GM13977 (cell line): Measurements from ENCODE around the gene CABP2.
A peak's percentile ranks its signal among the peaks of the same experiment; 100 is the strongest.
"Not testable (repeated sequence)": the region's sequence is repeated elsewhere in the genome, so short reads cannot be mapped to it uniquely, and the experiment has no call there.

Source experiments
- DNase-seq: peaks from one replicate; pipeline ENCODE4 v3.0.0; 2012; ENCODE audit warnings: low spot score
- in situ Hi-C: fragments of 300-500 bp; cut with MboI; formaldehyde crosslinking; loops from one replicate; pipeline ENCODE4 v1.12.0; 2022; ENCODE audit warnings: low sequenced_read_pairs, low pct_unique_long_range_greater_than_20kb, mixed read lengths, inconsistent platforms; ENCODE audit not compliant: unreplicated experiment
- TF ChIP-seq, protein P1 (sequence below): IDR thresholded peaks from 2 replicates; pipeline ENCODE4 v1.5.1; 2012; ENCODE audit warnings: mild to moderate bottlenecking, control low read depth; ENCODE audit not compliant: insufficient read depth; ENCODE audit errors: extremely low read depth, missing control alignments

The CABP2 gene

DNA sequence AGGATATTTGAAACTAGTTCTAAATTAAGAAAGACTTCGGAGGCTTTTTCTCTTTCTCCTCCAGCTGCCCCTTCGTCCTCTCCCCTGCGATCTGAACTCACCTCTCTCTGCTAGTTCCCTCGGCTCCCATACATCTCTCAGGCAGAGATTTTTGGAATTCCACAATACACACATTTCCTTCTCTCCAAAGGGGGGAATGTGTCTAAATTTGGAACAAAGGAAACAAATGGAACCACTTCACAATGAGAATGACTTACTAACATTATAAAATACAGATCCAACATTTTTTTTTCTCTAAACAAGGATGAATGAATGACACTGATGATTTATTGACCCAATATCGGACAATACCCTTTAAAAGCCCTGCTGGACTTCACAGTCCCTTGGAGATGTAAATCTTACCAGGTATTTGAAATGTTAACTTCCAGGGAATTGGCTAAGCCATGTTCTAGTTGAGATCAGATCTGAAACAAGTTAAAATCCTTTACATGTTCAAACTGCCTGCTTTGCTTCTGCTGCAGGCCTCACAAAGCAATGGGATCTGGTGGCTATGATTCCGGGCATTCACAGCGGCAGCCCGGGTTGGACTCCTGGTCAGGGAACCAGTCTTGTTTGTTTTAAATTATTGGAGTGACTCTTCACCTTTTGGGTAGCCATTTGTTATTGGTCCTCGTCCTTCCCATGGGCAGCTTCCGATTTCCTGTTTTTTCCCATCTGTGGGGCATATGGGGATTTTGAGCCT is 39.9 kb upstream of the CABP2 start:
- TF ChIP-seq, protein P1, sequence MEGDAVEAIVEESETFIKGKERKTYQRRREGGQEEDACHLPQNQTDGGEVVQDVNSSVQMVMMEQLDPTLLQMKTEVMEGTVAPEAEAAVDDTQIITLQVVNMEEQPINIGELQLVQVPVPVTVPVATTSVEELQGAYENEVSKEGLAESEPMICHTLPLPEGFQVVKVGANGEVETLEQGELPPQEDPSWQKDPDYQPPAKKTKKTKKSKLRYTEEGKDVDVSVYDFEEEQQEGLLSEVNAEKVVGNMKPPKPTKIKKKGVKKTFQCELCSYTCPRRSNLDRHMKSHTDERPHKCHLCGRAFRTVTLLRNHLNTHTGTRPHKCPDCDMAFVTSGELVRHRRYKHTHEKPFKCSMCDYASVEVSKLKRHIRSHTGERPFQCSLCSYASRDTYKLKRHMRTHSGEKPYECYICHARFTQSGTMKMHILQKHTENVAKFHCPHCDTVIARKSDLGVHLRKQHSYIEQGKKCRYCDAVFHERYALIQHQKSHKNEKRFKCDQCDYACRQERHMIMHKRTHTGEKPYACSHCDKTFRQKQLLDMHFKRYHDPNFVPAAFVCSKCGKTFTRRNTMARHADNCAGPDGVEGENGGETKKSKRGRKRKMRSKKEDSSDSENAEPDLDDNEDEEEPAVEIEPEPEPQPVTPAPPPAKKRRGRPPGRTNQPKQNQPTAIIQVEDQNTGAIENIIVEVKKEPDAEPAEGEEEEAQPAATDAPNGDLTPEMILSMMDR, result no peak
- no peak for DNase-seq
- in situ Hi-C loops, result no loop called here

DNA sequence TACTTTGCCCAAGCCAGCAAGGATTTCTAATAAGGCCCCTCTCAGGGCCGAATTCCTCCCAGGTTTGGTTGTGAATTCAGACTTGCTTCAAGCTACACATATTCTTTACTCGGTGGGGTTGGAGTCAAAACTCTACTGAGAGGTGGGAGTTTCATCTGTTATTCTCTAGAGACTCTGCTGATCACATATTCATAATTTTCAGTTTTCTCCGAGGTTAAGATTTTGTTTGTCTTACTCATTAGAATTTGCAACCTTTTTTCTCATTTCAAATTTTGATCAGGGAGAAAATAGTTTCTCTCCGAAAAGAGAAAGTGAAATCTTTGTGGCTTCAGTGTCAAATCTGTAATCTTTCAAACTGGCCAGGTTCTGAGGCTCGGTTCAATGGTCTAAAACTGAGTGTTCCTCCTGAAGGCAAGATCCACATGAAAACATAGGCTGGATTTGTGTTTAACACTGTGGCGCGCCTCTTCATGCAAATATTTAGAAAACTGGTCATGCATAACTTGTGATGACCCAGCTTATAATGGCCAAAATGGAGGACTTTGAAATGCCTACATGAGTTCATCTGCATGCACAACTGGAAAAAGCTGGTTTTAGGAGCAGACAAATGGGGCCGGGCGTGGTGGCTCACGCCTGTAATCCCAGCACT is 38.8 kb upstream of the CABP2 start:
- peak; percentile 73 for DNase-seq
- TF ChIP-seq, protein P1, result no peak
- in situ Hi-C loops, result no loop called here

DNA sequence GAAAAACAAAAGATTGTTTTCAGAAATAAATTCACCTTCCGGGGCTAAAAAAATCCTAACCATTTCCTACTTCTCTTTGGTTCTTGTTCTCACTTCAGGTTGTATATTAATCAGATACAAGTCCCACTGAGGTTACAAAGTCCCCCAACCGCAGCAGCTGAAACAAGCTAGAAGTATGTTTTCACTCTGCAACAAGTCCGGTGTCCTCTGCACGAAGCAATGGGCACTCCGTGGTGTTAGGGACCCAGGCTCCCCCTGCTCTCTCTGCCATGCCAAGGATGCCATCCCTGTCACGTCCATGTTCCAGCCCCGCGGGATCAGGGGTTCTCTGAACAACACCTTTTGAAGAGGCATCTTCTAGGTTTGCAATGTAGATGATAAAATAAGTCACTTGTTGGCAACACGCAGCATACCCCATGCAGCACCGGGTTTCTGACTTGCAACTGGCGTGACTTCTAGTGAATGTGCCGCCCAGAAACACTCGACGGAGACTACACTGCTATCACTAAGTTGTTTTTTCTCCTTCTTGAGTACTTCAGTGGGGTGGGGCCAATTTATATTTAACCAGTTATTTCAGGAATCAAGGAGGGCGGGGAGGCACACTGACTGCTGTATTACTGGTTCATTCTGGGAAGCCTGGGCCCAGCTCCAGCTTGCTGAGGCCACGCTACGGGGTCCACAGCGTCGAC is 35.0 kb upstream of the CABP2 start:
- in situ Hi-C loops, result no loop called here
- TF ChIP-seq, protein P1, result no peak

DNA sequence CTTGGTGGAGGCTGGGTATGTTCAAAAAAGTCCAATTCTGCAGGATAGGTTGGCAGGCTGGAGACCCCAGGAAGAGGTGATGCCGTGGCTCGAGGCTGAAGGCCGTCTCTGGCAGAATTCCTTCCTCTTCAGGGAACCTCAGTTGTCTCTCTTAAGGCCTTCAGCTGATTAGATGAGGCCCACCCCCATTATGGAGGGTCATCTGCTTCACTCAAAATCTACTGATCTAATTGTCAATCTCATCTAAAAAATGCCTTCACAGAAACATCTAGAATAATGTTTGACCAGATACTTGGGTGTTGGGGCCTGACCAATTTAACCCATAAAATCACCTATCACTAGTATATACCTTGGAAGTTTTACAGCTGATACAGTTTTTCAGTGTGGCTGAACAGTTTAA is 33.0 kb upstream of the CABP2 start:
- DNase-seq, result no peak
- TF ChIP-seq, protein P1, result no peak
- in situ Hi-C loops, result no loop called here

More for the DNA sequence above, 35.0 kb upstream of the CABP2 start:
- no peak for DNase-seq

DNA sequence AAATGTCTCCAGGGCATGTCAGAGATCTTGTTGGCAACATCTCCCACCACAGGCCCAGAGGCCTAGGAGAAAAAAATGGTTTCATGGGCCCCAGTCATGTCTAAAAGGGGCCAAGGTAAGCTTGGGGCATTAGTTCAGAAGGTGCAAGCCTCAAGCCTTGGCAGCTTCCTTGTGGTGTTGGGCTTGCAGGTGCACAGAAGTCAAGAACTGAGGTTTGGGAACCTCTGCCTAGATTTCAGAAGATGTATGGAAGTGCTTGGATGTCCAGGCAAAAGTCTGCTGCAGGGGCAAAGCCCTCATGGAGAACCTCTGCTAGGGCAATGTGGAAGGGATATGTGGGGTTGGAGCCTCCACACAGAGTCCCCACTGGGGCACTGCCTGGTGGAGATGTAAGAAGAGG is 28.5 kb upstream of the CABP2 start:
- DNase-seq, in situ Hi-C loops: not testable (repeated sequence)

DNA sequence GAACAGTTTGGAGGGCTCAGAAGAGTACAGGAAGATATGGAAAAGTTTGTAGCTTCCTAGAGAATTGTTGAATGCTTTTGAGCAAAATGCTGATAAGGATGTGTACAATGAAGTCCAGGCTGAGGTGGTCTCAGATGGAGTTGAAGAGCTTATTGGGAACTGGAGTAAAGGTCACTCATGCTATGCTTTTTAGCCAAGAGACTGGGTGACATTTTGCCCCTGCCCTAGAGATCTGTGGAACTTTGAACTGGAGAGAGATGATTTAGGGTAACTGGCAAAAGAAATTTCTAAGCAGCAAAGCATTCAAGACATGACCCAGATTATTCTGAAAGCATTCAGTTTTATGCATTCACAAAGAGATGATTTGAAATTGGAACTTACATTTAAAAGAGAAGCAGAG is 27.9 kb upstream of the CABP2 start:
- TF ChIP-seq, protein P1, result no peak
- no peak for DNase-seq
- in situ Hi-C loops, result no loop called here
